HG03571 (cell line): ENCODE measurements around the gene UCP3.
"Not testable (repeated sequence)": the region's sequence is repeated elsewhere in the genome, so short reads cannot be mapped to it uniquely, and the experiment has no call there.

Source experiments
- ATAC-seq: cut with Tn5 transposase; IDR thresholded peaks from one replicate; pipeline ENCODE4 v1.9.1; 2021; ENCODE audit not compliant: unreplicated experiment

The UCP3 gene

DNA sequence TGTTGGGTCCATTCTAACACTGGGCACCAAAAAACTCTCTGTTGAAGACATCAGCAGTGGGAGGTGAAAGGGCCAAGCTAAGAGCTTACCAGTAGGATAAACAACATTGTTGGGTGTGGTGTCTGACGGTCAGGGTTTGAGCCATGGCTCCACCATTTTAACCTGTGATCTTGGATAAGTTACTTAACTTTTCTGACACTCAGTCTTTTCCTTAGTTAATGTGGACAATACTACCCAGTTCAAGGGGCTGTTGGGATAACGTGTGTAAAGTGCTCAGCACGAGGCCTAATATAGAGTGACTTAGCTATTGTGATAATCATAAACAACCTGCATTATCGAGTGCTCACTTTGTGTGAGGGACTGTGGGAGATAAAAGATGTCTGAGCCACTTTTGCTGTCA is 6.1 kb downstream of the UCP3 start:
- no peak for ATAC-seq

DNA sequence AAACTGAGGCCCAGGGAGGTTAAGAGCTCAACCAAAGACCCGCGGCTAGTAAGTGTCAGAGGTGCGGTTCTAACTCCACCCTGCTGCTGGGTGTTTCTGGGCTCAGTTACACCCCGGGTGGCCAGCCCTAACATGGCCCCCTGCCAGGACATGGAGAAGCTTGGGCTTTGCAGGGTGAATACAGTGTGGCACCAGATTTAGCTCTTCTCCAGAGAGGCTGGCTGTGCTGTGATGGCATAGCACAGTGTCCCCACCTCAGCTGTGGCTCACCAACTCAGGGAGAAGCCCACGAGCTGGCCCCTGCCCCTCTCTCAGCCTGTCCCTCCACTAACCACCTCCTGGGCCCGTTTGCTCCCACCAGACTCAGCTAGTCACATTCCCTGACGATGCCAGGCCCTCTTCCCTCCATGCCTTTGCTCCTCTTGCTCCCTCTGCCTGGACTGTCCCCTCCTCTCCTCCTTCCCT is 7.0 kb downstream of the UCP3 start:
- ATAC-seq, result no peak

DNA sequence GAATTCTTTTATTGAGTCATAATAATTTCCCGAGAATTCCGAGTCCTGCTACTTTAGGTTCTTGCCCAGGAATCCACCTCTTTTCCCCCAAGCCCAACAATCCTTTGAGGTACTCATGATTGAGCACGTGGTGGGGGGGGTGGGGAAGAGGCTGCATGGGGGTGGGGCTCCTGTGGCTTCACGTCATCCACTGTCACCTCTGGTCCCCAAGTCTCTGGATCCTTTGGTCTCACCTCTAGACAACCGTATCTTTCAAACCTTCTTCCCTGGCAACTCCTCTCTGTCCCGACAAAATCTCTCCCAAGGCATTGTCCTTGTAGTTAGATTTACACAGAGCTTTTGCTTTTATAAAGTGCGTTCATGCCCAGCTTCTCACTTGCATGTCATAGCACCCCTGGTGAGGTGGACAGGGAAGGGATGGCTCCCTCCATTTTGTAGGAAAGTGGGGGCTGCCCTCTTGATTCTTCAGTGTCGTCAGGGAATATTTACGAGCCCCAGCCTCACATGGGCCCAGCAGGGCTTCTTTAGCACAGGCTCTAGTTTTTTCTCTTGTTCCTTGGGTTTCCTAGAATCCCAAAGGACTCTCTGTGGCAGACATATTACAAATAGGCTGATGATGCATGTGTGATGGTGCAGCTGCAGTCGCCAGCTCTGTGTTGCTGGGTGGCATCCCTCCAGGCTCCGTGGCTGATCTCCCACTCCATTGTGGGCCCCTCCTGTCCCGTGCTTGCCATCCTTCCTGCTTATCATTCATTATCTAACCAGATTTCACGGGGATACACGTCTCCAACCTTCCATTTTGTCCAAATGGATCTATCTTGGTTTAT is 8.4 kb downstream of the UCP3 start:
- no peak for ATAC-seq

DNA sequence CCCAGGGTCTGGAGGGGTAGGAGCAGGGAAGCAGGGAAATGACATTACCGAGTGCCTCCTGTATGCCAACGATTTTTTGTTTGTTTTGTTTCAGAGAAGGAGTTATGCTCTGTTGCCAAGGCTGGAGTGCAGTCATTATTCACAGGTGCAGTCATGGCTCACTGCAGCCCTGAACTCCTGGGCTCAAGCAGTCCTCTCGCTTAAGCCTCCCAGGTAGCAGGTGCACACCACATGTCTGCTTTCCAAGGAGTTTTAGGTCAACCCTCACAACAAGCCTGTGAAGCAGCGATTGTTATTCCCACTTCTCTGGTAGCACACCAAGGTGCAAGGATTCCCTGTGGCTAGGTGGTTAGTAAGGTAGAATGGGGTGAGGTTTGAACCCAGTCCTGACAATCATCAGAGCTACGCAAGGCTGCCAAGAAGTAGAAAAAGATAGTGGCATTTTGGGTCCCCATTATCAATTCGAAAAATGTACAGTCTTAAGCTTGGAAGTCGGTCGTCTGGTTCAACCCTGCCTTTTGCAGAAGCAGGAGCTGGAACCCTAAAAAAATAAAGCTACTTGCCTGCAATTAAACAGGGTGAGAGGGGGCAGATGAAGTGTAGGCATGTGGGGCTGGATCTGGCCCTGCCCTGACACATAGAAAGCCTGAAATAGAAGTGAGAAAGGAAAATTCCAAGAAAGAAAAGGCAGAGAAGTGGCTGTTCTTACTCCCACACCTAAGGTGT is 9.1 kb downstream of the UCP3 start:
- ATAC-seq, result no peak

DNA sequence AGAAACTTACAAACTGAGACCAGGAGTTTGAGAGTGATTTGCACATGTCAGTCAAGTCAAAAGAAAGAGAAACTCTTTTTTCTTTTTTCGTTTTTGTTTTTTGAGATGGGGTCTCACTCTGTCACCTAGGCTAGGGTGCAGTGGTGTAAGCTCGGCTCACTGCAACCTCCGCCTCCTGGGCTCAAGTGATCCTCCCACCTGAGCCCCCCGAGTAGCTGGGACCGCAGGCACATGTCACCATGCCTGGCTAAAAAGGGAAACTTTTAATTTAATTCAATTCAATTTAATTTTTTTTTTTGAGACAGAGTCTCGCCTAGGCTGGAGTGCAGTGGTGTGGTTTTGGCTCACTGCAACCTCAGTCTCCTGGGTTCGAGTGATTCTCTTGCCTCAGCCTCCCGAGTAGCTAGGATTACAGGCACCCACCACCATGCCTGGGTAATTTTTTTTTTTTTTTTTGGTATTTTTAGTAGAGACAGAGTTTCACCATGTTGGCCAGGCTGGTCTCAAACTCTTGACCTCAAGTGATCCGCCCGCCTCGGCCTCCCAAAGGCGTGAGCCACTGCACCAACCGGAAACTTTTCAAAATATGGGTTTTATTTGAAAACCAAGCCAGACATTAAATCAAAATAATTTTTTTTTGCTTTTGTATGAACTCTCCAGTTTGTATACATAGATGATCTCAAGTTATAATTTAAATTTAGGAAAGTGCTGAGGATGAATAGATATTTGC is 9.9 kb downstream of the UCP3 start:
- ATAC-seq, result no peak

DNA sequence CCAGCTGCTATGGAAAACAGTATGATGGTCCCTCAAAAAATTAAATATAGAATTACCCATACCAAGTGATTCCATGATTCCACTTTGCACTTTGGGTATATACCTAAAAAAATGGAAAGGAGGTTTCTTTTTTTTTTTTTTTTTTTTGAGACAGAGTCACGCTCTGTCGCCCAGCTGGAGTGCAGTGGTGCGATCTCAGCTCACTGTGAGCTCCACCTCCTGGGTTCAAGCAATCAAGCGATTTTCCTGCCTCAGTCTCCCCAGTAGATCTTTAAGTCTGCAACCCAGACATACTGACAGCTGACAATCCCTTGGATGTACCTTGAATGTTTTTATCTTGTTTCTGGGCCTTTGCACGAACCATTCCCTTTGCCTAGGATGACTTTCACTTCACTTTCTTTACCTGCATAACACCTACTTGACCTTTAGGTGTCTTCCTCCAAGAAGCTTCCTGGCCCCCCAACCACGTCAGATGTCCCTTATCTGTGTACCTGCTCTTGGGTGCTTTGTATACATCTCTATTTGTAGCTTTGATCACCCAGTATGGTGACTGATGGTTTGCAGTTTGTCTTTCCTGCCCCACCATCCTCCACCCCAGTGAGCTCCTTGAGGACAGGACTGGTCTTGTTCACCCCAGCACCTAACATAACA is 11.6 kb downstream of the UCP3 start:
- ATAC-seq, result no peak

DNA sequence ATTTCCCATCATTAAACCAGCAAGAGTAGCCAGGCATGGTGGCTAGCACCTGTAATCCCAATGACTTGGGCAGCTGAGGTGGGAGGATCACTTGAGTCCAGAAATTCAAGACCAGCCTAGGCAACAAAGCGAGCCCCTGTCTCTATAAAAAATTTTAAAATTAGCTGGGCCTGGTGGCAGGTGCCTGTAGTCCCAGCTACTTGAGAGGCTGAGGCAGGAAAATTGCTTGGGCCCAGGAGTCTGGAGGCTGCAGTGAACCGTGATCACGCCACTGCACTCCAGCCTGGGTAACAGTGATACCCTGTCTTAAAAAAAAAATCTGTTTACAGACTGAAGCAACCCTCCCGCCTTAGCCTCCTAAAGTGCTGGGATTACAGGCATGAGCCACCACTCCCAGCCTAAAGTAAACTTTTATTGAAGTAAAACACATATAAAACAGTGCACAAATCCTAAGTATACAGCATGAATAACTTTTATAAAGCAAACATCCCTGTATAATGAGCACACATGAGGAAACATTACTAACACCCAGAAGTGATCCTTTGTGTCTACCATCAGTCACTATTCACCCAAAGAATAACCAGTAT is 12.6 kb downstream of the UCP3 start:
- no peak for ATAC-seq

DNA sequence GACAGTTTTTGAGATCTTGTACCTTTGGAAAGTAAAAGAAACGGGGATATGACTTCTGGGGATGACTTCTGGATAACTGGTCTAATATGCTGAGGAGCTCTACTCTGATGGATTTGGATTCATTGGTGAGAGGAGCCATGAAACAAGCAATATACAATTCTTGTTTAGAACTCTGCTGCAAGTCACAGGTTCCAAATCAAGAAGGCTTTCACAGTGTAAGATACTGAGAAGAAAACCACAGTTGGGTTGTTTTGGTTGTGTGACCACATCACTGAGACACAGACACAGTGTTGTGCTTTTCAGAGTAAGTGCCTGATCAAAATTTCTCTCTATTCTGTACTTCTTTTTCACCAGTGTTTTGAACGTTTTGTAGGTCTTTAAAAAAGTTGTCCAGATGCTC is 13.2 kb downstream of the UCP3 start:
- ATAC-seq, result peak; percentile 41

DNA sequence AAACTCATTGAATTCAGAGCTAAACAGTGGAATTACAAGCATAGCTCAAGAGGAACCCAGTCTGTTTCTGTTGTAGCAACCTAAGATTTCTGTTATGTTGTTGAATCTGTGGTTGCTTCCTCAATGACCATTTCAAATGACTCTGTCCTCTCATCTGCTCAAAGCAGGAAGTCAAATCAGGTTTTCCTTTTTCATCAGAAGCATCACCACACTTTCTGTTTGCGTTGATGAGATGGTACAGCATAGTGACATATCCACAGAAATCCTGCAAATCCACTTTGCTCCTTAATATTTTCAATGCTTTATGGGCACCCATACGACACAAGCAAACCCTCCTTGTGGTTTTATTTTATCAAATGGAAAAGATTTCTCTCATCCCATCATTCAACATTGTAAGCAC is 13.6 kb downstream of the UCP3 start:
- ATAC-seq, result no peak

DNA sequence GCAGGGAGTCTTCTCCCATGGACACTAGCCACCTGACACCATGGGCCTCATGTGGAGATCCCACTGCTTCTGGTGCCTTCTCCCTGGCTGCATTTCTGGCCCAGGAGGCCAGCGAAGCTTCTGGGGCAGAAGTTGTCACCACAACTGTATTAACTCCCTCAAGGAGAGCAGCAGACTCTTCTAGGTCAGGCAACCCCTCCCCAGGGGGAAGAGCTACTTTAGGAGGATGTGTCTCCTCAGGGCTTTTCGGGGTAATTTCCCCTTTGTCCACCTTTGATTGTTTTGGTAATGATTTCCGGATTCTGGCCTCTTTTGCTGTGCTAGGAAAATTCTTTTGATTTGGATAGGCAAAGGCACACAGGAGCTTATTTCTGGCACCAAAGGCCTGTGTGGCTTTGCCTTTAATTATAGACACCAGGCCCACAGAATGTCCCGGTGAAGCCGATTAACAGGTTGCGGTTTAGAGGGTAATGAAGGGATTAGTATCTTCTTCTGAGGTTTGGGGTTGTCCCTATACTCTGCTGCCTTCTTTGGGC is 17.3 kb downstream of the UCP3 start:
- ATAC-seq, result no peak

DNA sequence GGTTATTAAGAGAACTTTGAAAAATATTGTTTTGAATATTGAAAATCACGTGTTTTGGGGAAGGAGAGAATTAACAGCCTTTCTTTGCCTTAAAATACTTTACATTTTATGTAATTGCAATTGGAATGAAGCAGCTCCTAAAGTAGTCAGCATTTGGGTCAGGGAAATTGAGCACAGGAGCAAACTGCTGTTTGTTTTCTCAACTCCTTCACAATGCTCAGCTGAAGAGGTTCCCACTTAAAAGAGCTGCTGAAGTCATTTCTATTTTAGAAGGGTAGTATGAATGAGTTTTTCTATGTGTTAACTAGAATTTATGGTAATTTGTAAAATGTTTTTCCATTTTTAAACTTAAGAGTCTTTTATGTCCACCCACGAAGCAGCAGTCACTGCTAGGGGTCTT is 18.2 kb downstream of the UCP3 start:
- no peak for ATAC-seq

DNA sequence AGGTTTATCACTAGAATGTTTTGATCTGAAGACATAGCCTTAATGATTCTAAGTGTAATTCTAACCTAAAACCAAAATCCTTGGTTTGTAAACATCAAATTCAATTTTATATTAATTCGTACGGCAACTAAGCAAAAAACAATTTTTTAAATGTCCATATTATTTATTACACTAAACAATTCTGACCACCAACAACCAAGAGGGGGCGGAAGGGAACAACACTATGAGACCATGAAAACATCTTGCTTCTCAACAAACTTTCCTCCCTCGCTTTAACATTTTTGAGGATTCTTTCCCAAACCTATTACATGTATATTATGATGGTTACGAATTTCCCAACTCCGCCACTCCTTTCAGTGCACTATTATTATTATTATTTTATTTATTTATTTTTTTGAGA is 19.7 kb downstream of the UCP3 start:
- ATAC-seq, result no peak

DNA sequence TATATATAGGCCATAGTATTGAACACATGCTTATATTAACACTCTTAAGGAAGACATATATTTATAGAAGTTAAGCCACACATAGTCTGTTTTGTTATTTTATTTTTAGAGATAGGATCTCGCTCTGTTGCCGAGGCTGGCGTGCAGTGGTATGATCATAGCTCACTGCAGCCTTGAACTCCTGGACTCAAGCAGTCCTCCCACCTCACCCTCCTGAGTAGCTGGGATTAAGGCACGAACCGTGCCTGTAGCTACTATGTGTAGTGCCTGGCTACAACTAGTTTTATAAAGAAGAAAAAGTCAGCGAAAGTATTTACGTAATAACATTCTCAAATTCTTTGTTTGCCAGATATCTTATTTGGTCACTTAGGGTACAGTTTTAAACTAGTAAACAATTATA is 20.7 kb downstream of the UCP3 start:
- no peak for ATAC-seq

DNA sequence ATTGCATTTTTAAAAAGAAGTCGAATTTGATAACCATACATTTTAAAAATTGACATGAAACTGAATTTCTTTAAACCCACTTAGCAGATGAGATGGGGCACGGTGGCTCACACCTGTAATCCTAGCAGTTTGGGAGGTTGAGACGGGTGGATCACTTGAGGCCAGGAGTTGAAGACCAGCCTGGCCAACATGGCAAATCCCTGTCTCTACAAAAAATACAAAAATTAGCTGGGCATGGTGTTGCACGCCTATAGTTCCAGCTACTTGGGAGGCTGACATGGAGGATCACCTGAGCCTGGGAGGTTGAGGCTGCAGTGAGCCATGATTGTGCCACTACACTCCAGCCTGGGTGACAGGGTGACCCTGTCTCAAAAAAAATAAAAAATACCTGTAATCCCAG is 23.2 kb downstream of the UCP3 start:
- ATAC-seq, result not testable (repeated sequence)

DNA sequence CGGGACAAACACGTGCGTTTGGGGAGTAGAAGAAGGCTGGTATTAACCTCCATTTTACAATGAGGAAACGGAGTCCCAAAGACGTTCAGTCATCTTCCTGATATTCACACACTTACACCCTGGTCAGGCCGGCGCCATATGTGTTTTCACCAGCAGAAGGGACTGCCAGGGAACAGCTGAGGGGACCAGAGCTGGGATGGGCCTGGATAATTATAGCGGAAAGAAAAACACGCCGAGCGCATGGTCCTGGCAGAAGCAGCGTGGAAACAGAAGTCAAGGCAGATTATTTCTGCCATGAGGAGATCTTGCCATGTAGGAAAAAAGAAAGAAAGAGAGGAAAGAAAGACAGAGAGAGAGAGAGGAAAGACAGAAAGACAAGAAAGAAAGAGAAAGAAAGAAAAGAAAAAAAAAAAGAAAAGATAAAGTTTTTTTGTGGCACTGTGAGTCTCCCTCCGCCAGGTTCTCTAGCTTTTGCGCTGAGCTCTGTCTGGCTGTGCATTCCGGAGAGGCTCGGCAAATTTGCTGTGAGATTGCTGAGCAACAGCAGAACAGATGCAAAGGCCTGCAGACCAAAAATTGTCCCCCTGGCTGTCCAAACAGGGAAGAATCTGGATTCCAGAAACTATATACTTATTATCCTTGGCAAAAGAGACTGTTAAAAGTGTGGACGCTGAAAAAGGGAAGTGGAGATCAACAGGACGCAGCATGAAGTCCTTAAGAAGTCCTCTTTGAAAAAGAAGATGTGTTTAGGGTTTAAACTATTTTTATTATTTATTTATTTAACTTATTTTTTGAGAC is 24.9 kb downstream of the UCP3 start:
- no peak for ATAC-seq

DNA sequence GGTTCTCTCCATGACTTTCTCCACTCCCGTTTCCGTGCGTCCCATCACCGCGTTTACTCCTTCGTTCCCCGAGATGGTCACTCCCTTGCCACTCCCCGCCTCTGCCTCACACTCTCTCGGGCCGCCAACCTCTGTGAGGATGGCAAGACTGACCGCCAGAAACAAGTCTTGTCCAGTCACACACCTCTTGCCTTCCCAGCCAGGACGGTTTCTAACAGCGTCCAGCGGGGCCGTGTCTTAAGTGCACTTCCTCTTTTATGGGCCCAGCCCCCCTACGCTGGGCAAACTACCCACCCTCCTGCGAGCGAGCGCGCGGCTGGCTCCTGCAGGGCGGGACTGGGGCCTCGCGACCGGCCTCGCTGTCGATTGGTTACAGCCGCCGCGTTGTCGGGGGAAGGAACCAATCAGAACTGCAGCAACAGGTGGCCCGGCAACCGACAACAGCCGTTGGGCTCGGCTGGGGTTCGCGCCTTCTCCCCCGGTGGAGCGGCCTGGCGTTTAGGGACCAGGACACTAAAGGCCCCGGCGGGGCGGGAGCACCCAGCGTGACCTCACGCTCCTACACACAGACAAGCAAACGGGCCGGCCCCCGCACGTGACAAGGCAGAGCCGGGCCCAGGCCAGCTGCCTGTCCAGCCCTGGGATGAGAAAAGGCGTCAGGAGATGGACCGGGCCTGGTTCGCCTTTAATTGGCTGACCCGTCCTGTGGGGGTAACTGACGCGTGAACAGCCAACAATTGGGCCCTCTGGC is 25.7 kb downstream of the UCP3 start:
- peak; percentile 74 for ATAC-seq

DNA sequence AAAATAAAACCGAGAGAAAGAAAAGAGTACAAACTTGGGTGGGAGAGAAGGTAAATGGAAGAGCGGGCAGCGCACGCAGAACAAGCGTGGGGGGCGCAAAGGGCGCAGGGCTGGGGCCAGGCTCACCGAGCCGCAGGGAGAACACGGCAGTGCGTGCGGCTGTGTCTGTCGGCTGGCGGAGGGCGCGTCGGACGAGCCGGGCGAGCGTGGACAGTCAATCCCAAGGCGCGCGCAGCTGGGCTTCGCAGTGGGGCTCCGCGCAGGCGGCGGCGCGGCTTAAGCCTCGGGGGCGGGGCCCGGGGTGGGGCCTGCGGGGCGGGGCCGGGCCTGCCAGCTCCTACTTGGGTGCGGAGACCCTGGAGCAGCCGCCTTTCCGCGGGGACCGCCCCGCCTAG is 26.3 kb downstream of the UCP3 start, which contains the start of gene UCP2:
Gene UCP2 (minus strand): TSS at position 249 of the 395 bp plus-strand sequence. CDS start 4,465 bp downstream, outside the sequence.
- peak; percentile 38 for ATAC-seq

DNA sequence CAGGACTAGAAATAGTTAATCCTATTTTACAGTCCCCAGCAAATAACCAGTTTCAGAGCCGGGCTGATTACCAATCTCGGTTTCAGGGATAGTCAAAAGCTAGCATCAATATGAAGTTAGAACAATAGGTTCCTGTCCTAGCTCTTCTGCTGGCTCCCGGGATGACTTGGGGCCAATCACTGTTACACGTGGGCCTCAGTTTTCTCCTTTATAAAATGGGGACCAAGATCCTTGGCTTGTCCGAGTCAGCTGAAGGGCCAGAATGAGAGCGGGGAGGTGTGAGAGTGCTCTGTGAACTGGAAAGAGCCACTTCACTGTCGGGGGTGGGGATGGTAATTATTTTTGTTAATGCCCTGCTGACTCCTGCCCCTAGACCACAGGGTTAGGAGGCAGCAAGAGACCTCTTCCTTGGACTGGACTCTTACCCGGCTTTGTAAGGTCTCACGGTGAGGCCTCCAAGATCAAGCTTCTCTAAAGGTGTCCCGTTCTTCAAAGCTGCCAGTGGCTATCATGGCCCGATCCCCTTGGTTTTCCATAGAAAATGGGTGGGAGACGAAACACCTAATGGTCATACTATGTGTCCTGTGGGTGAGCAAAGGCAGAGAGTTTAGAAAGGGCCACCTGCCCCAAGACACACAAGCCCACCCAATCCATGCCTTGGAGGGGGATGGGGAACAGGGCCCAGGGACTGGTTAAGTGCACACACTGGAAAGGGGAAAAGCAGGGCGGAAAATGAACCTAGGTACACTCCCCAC is 27.7 kb downstream of the UCP3 start:
- ATAC-seq, result no peak
